Erythroblast (primary cell): ENCODE data around the gene CMTM3.

ENCODE experiments used
- GATA1 ChIP-seq: IDR thresholded peaks from 2 replicates; pipeline ENCODE4 v1.6.1; 2011; ENCODE audit warnings: low read depth, mild to moderate bottlenecking, control low read depth, low read length, moderate library complexity
- POLR2A ChIP-seq: IDR thresholded peaks from 2 replicates; pipeline ENCODE4 v1.6.1; 2011; ENCODE audit warnings: mild to moderate bottlenecking, low read length

GRCh38 chr16:66574081-66574480 is 30.4 kb upstream of the CMTM3 start:
- no peak for TF ChIP-seq POLR2A
- no peak for TF ChIP-seq GATA1
